Stimulated activated CD8-positive, alpha-beta memory T cell treated with anti-CD3 and anti-CD28 coated beads, Interleukin-15, amount 100 ng/mL, for 1 hour (primary cell): ENCODE results near the gene NTN5.
"Not testable (repeated sequence)": the region's sequence is repeated elsewhere in the genome, so short reads cannot be mapped to it uniquely, and the experiment has no call there.

Experiments
- DNase-seq: peaks from one replicate; pipeline ENCODE4 v3.0.0-alpha.2; 2020; ENCODE audit warnings: low read depth

The NTN5 gene

DNA sequence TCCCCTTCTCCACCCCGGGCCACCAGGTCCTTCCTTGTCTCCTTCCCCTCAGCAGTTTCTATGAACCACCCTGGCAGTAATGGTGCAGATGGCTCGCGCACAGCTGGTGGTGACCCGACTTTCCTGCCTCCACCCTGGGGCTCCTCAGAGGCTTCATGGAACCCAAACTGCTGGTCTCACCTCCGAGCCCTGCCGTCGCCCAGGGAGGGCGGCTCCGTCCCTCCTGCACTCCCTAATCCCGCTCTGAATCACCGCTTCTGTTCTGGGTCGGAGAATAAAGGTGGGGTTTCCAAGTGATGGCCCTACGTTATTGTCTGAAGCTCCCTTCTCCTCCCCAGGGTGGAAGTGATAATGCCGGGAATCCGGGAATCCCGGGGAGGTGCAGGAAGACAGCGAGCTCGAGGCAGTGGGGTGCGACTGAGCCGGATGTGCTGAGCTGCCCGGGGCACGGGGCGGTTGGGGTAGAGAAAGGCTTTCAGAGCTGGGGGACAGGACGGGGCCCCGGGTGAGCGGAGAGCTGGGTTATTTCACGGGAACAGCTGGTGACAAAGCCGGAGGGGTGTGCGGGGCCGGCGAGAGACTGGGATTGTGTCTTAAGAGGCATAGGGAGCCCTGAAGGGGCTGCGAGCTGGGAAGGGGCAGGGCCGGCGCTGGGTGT is 23.7 kb upstream of the NTN5 start:
- DNase-seq = no peak

DNA sequence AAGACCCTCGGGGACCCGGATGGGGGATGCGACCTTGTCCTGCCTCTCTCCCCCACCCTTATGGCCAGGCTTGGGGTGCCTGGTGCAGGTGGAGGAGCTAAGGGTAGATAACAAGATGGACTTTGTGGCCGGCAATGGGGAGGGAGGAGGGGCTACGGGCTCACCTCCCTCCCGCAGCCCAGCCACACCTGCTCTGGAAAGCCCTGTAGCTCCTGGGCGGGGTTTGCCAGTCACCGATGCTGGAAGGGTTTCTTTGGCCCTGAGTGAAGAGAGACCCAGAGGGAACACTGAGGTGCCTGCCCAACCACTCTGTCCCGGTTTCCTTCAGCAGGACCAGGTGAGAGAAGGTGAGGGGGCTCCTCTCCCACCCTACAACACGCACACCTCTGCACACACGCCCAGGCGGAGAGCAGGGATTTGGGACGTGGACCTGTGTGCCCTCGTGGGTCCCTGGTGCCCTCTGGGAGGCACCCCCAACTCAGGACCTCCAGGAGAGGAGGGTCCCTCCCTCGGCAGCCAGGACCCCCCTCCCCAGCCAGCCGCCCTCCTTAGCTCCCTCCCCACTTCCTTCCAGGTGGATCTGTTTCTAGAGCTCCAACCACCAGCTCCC is 23.0 kb upstream of the NTN5 start, which contains the start of gene FUT2:
TSS of gene FUT2 (plus strand) at position 229 of the 610 bp plus-strand sequence. CDS start 6,986 bp downstream, outside the sequence.
- DNase-seq = no peak

DNA sequence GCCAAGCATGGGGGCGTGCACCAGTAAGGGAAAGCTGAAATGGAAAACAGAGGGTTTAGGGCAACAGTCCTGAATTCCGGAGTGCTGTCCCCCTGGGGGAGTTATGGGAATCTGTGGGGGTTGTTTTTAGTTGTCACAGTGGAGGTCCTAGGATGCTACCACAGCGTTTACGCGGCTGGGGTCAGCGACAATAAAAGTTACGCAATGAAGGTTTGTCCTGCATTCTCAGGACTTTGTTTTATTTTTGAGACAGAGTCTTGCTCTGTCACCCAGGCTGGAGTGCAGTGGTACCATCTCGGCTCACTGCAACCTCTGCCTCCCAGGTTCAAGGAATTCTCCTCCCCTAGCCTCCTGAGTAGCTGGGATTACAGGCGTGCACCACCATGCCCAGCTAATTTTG is 20.8 kb upstream of the NTN5 start:
- not testable (repeated sequence) for DNase-seq

DNA sequence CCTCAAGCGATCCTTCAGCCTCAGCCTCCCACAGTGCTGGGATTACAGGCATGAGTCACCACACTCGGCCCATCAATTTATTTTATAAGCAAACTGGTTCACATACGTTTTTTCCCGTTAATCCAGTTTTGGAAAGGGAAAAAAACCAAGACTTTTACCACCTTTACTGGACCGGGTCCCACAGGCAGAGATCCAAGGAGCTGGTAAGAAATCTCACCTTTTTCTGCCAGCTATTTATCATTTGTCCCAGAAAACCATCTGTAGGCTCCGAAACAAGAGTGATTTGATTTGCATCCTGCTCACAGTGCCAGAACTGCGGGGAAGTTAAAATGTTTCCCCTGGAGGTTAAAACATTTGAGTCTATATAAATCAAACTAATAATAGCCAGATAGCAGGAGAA is 16.6 kb upstream of the NTN5 start:
- no peak for DNase-seq

DNA sequence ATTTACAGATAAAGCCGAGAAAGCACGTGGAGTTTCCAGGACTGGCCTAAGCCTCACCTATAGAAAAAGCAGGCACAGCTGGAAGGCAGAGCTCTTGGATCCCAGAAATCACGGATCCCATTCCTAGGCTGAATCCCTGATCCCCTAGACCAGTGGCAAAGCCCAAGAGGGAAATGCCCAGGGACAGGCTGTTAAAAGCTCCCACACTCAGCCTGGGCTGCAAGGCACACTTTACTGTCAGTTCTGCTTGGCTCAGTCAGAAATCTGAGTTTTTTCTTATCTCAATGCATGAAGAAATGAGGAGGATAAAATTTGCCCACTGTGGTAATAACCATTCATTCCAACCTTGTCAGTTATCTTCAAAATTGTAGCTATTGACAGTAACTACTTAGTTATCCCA is 15.0 kb upstream of the NTN5 start:
- DNase-seq = no peak

DNA sequence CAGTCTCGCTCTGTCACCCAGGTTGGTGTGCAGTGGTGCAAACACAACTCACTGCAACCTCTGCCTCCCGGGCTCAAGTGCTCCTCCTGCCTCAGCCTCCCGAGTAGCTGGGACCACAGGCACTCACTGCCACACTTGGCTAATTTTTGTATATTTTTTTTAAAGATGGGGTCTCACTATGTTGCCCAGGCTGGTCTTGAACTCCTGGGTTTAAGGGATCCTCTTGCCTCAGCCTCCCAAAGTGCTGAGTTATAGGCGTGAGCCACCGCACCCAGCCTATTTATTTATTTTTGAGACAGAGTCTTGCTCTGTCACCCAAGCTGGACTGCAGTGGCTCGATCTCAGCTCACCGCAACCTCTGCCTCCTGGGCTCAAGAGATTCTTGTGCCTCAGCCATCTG is 13.8 kb upstream of the NTN5 start:
- not testable (repeated sequence) for DNase-seq

DNA sequence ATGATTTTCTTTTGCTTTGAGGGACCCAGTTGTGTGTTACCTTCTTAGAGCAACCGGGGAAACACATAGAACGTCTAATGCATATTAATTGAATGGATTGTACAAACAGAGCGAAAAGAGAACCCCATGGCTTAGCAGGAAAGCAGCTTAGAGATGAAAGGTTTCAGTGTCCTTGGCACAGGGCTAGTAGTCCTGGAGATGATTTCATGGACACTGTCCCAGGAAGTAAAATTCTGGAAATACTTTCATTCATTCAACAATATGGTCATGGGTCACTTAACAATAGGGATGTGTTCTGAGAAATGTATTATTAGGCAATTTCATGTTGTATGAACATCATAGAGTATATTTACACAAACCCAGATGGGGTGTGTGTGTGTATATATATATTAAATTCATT is 13.3 kb upstream of the NTN5 start:
- no peak for DNase-seq

DNA sequence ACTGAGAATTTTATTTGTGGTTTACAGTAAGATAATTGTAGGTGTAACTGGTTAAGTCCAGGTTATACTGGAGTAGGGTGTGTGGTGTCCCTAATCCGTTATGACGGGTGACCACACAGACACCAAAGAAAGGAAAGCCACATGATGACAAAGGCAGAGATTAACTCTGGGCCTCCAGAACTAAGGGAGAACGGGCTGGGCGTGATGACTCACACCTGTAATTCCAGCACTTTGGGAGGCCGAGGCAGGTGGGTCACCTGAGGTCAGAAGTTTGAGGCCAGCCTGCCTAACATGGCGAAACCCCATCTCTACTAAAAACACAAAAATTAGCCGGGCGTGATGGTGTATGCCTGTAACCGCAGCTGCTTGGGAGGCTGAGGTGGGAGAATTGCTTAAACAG is 12.8 kb upstream of the NTN5 start:
- DNase-seq = no peak

DNA sequence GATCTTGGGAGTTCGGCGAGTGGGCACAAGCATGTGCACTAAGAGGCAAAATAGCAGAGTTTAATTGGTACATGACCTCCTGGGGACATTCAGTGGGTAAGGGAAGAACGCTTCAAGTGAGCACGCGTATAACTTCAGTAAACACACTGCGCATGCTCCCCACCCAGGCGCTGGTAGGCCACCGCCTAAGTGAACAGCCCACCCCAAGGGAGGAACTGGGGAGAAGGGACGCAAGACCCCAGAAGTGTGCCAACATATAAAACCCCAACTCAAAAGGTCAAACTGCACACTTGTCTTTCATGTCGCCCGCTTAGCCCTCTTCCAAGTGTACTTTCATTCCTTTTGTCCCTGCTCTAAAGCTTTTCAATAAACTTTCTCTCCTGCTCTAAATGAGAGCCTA is 10.5 kb upstream of the NTN5 start:
- no peak for DNase-seq

DNA sequence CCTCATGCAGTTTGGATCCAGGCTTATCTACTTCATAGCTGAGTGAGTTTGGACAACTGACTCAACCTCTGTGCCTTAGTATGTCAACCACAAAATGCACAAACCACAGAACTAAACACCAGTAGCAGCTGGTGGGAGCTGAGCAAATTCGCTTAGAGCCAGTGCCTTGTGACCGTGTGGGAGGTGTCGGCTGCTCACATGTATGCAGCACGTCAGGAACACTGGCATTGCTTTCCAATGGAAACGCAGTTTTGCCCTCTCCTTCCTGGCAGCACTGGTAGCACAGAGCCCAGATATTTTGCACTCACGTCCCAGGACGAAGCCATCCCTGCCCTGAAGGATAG is 8.3 kb upstream of the NTN5 start:
- no peak for DNase-seq

DNA sequence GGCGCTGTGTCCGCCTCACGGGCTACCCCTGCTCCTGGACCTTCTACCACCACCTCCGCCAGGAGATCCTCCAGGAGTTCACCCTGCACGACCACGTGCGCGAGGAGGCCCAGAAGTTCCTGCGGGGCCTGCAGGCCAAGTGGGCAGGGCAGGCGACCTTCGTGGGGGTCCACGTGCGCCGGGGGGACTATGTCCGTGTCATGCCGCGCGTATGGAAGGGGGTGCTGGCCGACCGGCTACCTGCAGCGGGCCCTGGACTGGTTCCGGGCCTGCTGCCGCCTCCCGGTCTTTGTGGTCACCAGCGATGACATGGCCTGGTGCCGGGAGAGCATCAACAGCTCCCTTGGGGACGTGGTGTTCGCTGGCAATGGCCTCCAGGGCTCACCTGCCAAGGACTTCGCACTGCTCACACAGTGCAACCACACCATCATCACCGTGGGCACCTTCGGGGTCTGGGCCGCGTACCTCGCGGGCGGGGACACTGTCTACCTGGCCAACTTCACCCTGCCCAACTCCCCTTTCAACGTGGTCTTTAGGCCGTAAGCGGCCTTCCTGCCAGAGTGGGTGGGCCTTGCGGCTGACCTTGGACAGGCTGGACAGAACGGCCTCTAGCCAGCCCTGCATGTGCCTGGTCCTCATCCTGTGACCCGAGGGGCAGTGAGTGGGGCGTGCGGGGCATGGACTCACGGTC is 7.8 kb upstream of the NTN5 start:
- DNase-seq = no peak

DNA sequence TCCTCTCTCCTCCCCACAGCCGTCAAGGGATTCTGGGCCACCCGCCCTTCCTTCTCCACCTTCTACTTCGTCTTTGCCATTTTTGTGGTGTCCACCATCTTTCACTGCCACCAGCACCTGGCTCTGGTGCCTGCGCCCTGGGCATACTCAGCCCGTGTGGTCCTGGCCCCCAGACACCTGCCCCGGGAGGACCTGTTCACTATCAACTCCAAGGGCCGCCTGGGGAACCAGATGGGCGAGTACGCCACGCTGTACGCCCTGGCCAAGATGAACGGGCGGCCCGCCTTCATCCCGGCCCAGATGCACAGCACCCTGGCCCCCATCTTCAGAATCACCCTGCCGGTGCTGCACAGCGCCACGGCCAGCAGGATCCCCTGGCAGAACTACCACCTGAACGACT is 7.2 kb upstream of the NTN5 start:
- DNase-seq = not testable (repeated sequence)

DNA sequence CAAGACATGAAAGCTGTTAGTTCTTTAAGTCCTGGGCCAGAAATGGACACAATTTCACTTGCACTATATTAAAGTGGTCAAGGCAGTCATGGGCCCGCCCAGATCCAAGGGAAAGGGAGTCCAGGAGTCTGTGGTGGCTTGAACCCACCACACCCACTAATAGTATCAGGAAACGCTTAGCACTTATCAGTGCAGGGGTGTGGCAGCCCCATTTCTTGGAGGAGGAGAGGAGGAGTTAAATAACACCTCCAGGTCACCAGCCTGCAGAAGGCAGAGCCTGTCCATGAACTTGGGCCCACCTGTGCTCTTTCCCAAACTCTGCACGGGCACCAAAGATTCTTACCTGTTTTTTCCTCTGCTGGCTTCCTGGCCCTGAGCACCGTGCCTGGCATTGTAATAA is 5.4 kb upstream of the NTN5 start:
- DNase-seq = no peak

DNA sequence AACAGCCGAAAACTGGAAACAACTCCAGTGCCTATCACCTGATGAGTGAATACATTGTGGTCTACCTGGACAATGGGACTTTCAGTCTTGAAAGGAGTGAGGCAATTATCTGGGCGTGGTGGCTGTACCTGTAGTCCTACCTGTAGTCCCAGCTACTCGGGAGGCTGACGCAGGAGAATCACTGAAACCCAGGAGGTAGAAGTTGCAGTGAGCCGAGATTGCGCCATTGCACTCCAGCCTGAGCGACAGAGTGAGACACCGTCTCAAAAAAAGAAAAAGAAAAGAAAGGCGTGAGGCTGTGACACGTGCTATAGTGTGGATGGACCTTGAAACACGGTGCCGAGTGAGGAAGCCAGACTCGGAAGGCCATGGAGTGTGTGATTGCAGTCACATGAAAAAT is 4.1 kb upstream of the NTN5 start:
- DNase-seq = no peak

DNA sequence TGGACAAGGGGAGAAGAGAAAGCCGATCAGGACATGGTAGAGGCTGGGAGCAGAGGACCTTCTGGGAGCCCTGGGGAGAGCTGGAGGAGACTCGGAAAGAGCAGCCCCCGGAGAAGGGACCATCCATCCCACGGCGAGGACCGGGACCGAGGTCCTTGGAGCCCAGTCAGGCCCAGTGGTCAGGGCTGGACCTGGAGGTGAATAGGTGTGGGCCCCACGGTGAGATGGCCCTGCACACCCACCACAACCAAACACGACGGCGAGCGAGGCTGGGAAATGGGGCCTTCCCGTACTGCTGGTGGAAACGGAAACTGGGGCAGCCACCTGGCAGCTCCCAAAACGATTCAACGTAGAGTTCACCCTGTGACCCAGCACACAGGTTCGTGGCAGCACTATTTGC is 3.7 kb upstream of the NTN5 start:
- DNase-seq = no peak

DNA sequence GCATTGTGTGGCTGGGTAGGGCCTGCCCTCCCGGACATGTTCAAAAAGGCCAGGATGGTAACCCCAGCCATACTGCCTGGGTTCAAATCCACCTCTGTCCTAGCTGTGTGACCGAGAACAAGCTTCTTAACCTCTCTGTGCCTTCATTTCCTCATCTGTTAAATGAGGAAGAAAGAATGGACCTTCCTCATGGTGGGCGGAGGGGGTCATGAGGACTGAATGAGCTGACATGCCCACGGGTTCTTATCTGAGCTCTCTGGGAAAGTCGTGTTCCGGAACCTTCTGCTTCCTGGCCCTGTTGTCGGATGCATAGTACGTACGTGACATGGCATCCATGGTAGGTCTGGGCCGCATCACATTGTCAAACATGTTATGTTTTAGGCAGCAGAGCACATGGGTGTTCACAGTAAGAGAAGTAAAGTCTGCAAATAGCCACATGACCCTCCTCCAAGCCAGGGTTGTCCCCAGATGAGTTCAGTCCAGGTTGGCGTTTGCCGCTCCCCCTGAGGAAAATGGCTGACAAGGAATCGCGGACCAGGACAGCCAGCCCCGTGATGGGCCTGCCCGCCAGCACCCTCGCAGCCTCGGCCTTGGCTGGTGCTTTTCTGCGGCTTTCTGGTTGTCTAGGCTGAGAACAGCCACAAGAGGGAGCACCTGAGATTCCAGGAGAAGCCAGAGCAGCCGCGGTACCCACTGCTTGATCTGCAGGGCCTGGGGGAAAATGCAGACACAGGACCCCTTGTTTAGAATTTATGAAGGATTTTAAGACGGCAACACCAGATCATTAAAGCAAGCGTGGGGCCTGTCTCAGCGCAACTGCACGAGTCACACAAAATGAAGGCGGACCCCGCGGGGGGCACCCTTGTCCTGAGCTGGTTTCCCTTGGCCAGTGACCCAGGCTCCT is 2.4 kb upstream of the NTN5 start:
- DNase-seq = peak; percentile 54

DNA sequence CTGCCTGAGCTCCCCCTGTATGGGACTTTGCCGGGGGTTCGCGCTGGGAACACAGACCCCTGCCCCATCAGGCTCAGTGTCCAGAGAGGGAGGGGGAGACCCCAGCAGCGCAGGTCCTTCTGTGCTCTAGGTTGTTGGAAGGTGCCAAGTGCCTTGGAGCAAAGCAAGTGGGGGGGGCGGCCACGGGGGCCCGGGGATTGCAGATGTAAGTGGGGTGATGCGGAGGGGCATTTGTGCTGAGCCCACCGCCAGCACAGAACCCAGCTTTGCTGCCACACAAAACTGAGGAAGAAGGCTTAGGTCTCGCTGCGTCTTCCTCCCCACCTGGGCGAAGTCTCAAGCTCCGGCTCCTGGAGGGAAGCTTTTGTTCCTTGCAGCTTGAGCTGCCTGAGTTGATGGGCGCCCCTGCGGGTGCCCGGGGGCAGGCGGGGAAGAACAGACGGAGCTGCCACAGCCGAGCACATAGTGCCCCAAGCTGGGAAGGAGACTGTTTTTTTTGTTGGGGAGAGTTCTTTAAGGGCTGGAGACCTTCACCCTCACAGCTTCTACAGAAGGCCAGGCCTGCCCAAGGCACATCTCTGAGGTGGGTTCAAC is 1.5 kb upstream of the NTN5 start:
- no peak for DNase-seq

DNA sequence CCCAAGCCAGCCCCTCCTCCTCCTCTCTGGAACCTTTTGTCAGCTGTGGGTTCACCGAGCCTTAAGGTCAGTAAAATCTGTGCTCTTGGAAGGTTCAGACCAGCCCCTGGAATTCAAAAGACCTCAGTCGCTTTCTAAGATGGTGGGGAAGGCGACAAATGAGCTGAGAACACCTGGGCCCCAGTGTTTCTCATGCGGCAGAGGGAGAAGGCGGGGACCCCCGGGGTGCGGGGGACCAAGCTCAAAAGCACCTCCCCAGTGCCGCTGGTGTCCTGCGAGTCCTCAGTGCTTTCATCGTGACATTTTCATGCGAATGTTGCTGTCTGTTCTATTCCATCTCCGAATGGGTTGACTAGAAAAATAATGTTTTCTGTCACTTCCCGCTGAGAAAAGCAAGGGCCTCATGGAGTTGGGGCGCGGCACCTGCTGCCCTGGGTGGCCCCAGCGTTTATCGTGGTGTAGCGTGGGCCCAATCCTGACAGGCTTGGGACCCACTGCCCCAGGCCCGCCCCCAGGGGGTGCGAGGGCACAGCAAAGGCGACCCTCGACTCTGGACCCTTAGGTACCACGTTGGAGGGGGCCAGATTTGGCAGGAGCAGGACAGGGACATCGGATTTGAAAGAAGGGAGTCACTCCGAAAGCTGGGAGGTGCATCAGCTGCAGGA is 751 bp upstream of the NTN5 start:
- DNase-seq = no peak

DNA sequence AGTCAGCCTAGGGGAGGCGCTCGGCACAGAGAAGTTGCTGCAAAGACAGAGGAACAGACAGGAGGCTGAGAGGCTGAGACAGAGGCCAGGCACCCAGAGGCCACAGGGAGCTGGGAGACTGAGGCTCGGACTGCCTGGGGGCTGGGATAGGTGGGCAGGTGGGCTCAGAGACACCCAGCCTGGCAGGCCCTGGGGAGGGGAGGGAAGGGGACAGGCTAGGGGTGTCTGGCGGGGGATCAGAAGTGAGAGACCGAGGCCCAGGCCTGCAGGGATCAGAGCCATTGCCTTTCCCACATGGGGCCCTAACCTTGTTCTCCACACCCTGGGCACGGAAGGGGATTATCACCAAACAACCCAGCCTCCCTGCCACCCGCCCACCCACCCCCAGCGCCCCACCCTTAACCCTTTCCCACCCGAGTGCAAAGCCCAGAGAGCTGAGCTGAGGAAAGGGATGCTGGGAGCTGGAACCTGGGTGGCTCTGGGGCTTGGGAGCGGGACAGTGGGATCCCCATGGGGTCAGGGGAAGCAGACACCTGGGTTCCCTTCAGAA is 1.3 kb downstream of the NTN5 start:
- DNase-seq = no peak

DNA sequence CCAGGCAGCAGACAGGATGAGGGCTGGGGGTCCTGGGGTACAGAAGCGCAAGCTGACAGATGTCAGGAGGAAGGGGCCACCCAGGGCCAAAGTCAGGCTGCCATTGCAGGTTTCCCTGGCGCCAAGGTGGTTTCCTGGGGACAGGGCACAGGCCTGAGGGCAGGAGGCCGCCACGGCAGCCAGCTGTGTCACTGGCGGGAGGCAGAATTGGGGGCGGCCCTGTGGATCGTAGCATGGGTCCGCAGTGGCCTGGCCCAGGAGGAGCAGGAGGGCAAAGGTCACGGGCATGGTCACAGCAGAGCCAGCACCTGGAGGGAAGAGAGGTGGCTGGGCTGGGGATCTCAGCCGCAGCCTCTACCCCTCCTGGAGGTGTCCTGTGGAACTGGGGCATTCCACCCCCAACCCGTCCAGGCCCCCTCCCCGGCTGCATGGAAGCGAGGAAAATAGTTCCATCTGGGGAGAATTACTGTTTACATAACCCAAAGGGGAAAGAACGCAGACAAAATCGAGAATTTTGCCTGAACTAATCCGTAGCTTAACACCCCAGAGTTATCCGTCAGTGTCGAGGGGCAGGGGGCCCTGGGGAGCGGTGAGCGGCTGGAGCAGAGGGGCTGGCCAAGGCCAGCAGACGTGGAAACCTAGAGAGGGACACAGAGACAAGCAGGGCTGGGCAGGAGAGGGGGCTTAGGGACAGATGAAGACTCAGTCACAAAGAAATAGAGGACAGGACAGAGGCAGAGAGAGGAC is 1.9 kb downstream of the NTN5 start:
- no peak for DNase-seq
